Calu3 (cell line): ENCODE measurements around the gene SLIT1. TPM values are rescaled to one million over a fixed set of nuclear protein-coding genes. Genes with fewer than 3 reads are reported as not detected.

ENCODE experiments used
- BruUV-seq: library from RNA; stranded (reverse); fragments of 400-500 nt; replicated peaks from 2 replicates; lab custom pipeline; 2021; lab: Mats Ljungman, UMichigan
- CTCF ChIA-PET: fragments of 300-600 bp; sonication (Branson Sonifier 250); formaldehyde crosslinking; loops from one replicate; lab custom pipeline; 2022; ENCODE audit warnings: antibody characterized with exemption; lab: Charles Lee
- DNase-seq: peaks from one replicate; pipeline ENCODE4 v3.0.0; 2022
- H3K27ac Mint-ChIP-seq: one replicate; pipeline ENCODE4 v1.8.0; 2022; ENCODE audit warnings: mixed read lengths; ENCODE audit not compliant: unreplicated experiment
- H3K27me3 Mint-ChIP-seq: one replicate; pipeline ENCODE4 v1.8.0; 2022; ENCODE audit warnings: mixed read lengths; ENCODE audit not compliant: unreplicated experiment
- H3K36me3 Mint-ChIP-seq: one replicate; pipeline ENCODE4 v1.8.0; 2022; ENCODE audit warnings: mild to moderate bottlenecking, moderate library complexity, mixed read lengths; ENCODE audit not compliant: insufficient read depth, unreplicated experiment
- H3K4me1 Mint-ChIP-seq: one replicate; pipeline ENCODE4 v1.8.0; 2022; ENCODE audit warnings: mild to moderate bottlenecking, low read depth, mixed read lengths; ENCODE audit not compliant: unreplicated experiment
- H3K4me3 Mint-ChIP-seq: one replicate; pipeline ENCODE4 v1.8.0; 2022; ENCODE audit warnings: mild to moderate bottlenecking, low read depth, moderate library complexity, mixed read lengths; ENCODE audit not compliant: unreplicated experiment
- H3K9me3 Mint-ChIP-seq: one replicate; pipeline ENCODE4 v1.8.0; 2022; ENCODE audit warnings: low read depth, mixed read lengths; ENCODE audit not compliant: unreplicated experiment
- intact Hi-C: fragments of 100-400 bp; cut with micrococcal nuclease; formaldehyde crosslinking; loops from one replicate; pipeline ENCODE4 v1.10.0; 2022; ENCODE audit not compliant: unreplicated experiment
- total RNA-seq: library from RNA; stranded (reverse); gene quantifications from 2 replicates; pipeline ENCODE4 v1.2.3, GENCODE V29; 2022
- TF ChIP-seq, protein P1 (sequence below): fragments of 200-600 bp; IDR thresholded peaks from one replicate; pipeline ENCODE4 v1.8.0; 2022; ENCODE audit warnings: antibody characterized with exemption; ENCODE audit not compliant: unreplicated experiment

SLIT1 gene
- total RNA-seq, 1 experiment from 2014 or later = not detected

- TF ChIP-seq, protein P1, sequence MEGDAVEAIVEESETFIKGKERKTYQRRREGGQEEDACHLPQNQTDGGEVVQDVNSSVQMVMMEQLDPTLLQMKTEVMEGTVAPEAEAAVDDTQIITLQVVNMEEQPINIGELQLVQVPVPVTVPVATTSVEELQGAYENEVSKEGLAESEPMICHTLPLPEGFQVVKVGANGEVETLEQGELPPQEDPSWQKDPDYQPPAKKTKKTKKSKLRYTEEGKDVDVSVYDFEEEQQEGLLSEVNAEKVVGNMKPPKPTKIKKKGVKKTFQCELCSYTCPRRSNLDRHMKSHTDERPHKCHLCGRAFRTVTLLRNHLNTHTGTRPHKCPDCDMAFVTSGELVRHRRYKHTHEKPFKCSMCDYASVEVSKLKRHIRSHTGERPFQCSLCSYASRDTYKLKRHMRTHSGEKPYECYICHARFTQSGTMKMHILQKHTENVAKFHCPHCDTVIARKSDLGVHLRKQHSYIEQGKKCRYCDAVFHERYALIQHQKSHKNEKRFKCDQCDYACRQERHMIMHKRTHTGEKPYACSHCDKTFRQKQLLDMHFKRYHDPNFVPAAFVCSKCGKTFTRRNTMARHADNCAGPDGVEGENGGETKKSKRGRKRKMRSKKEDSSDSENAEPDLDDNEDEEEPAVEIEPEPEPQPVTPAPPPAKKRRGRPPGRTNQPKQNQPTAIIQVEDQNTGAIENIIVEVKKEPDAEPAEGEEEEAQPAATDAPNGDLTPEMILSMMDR = peak; percentile 44
- CTCF ChIA-PET = interaction anchor here (1.3 to 1.5 kb wide), 2 partner anchors 9 to 129 kb away, joined by 6 to 7 read pairs; no protein-coding TSS in a partner anchor
- BruUV-seq = no TSS peak
- H3K27ac Mint-ChIP-seq = no peak overlapping the region
- no peaks in the 10 kb centered on the region for H3K4me1 Mint-ChIP-seq
- H3K4me3 Mint-ChIP-seq = no peak overlapping the region
- peaks cover 83% of the 10 kb centered on the region for H3K27me3 Mint-ChIP-seq
- intact Hi-C loops = loop anchor here (2.0 kb wide), 1 partner anchor 129 kb away; no protein-coding TSS in a partner anchor
- DNase-seq = peak; percentile 59
- H3K36me3 Mint-ChIP-seq = no peaks in the 10 kb centered on the region
- H3K9me3 Mint-ChIP-seq = no peaks in the 10 kb centered on the region
Measured at GRCh38 chr10:97081621-97082235, 104.0 kb downstream of the SLIT1 start.

DNA sequence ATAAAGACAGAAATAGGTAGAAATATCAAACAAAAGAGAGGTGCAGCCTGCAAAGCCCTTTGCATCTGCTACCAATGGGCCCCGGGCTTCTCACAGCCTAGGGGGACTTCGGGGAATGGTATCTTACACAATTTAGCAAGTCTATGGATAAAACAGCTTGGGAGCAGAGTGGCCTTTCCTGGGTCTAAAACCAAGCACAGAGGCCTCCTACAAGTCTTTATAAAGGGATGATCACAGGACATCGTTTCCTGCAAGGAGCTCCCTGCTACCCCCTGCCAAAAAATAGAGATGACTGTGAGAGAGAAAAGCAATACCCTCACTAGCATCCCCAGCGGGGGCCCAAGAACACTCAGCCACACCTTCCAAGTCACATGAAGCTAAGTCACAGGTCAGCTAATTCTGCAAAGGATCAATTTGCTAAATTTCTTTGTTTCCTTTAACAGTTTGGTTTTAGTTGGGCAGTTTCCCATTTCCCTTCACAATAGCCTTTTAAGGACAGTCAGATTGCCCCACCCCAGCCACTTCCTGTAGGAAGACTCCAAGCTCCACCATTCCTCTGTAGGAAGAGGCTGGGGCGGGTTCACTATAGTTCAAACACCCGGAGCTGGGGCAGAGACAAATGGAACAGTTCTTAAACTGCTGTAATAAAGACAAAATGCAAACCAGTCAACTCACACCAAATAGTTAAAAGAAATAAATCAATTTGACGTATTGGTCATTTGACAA lies 105.5 kb downstream of the SLIT1 start:
- TF ChIP-seq, protein P1 = no peak
- no peak for DNase-seq
- BruUV-seq = no TSS peak
- Mint-ChIP-seq H3K9me3 (no peaks in the 10 kb centered on the region), H3K4me1 (no peaks in the 10 kb centered on the region), H3K36me3 (no peaks in the 10 kb centered on the region), H3K27me3 (peaks cover 81% of the 10 kb centered on the region), H3K27ac (no peak overlapping the region), H3K4me3 (no peak overlapping the region)
- CTCF ChIA-PET = interaction anchor here (0.7 kb wide), 1 partner anchor 15 kb away, joined by 3 read pairs; no protein-coding TSS in a partner anchor
- intact Hi-C loops = loop anchor here (2.0 kb wide), 1 partner anchor 131 kb away; no protein-coding TSS in a partner anchor

- TF ChIP-seq, protein P1 = no peak
- no TSS peak for BruUV-seq
- Mint-ChIP-seq H3K36me3 (no peaks in the 10 kb centered on the region), H3K4me3 (no peak overlapping the region), H3K4me1 (no peaks in the 10 kb centered on the region), H3K9me3 (no peaks in the 10 kb centered on the region), H3K27ac (no peak overlapping the region), H3K27me3 (peaks cover 81% of the 10 kb centered on the region)
- CTCF ChIA-PET = no interaction called here
- DNase-seq = no peak
- intact Hi-C loops = no loop called here
Measured at GRCh38 chr10:97079448-97079847, 106.3 kb downstream of the SLIT1 start.

DNA sequence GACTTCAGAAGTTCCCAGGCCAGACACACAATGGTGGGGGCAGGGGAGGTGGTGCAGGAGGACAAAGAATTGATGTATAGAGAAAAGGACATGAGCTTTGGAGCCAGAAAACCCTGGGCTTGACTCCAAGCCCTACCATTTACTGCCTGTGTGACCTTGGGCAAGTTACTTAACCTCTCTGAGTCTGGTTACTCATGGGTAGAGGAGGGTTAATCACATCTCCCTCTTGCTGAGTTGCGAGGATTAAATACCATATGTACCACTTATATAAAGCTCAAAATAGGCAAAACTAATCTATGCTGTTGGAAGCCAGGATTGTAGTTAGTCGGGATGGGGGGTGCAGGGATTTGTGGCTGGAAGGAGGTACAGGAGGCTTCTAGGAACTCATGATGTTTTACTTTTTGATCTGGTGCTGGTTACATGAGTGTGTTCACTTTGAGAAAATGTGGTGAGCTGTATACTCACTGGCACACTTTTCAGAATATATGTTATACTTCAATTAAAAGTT lies 106.8 kb downstream of the SLIT1 start:
- intact Hi-C loops = no loop called here
- CTCF ChIA-PET = no interaction called here
- TF ChIP-seq, protein P1 = no peak

More for the DNA sequence above, 106.8 kb downstream of the SLIT1 start:
- no peak for DNase-seq
- no peaks in the 10 kb centered on the region for H3K9me3 Mint-ChIP-seq
- no peaks in the 10 kb centered on the region for H3K4me1 Mint-ChIP-seq
- BruUV-seq = no TSS peak
- H3K27ac Mint-ChIP-seq = no peak overlapping the region
- H3K27me3 Mint-ChIP-seq = peaks cover 81% of the 10 kb centered on the region
- H3K36me3 Mint-ChIP-seq = no peaks in the 10 kb centered on the region
- no peak overlapping the region for H3K4me3 Mint-ChIP-seq
